Subcutaneous adipose tissue (tissue), 4 donors: ENCODE results near the gene DNAH6. TPM values are rescaled to one million over a fixed set of nuclear protein-coding genes. Genes with fewer than 3 reads are reported as not detected.

Experiments
- CTCF ChIP-seq: fragments of 450-650 bp; IDR thresholded peaks from one replicate; pipeline ENCODE4 v1.5.1; 2016; ENCODE audit warnings: low read depth, mild to moderate bottlenecking, control low read depth, antibody characterized with exemption, moderate library complexity
- total RNA-seq, 4 donors: library from RNA; depleted of rRNA; stranded (reverse); fragments of >200 nt; gene quantifications; one replicate each; pipeline ENCODE4 v1.1.0, GENCODE V29; 2016

DNAH6 gene
- total RNA-seq, 4 donors from 2014 or later, result 0.49 to 2.4 (median 1.2) TPM

- no peak for TF ChIP-seq CTCF
These were observed 3.1 kb downstream of the DNAH6 start for GRCh38 chr2:84519332-84519957.

GRCh38 chr2:84526562-84526961 lies 10.3 kb downstream of the DNAH6 start:
- TF ChIP-seq CTCF, result no peak

- no peak for TF ChIP-seq CTCF
These were observed 11.1 kb downstream of the DNAH6 start for GRCh38 chr2:84527137-84528129.

- no peak for TF ChIP-seq CTCF
These were observed 16.0 kb downstream of the DNAH6 start for GRCh38 chr2:84532291-84532690.

GRCh38 chr2:84534225-84534624 lies 17.9 kb downstream of the DNAH6 start:
- no peak for TF ChIP-seq CTCF

- TF ChIP-seq CTCF, result no peak
These were observed 21.0 kb downstream of the DNAH6 start for GRCh38 chr2:84537251-84537650.

- TF ChIP-seq CTCF, result no peak
These were observed 23.4 kb downstream of the DNAH6 start for GRCh38 chr2:84539729-84540128.
